SU-DHL-6 (cell line): Measurements from ENCODE around the gene ILF2.

Experiments used
- H2AFZ ChIP-seq: fragments of 200-600 bp; sonication (generic); 2 replicates; pipeline ENCODE4 v1.6.1; 2014; ENCODE audit warnings: low read depth, mild to moderate bottlenecking, moderate library complexity, mixed read lengths, antibody characterized with exemption, low read length; ENCODE audit not compliant: severe bottlenecking
- H3F3A ChIP-seq: fragments of 200-600 bp; shearing (Covaris generic); 2 replicates; pipeline ENCODE4 v1.6.0; 2016; ENCODE audit warnings: antibody characterized with exemption, mild to moderate bottlenecking; ENCODE audit not compliant: insufficient read depth
- H3K27ac ChIP-seq: fragments of 200-600 bp; sonication (generic); 2 replicates; pipeline ENCODE4 v1.5.1; 2016; ENCODE audit warnings: low read depth, mild to moderate bottlenecking, low read length, moderate library complexity, mixed read lengths
- H3K27me3 ChIP-seq: fragments of 200-600 bp; sonication (generic), shearing (Covaris generic); 2 replicates; pipeline ENCODE4 v1.6.0; 2014; ENCODE audit warnings: mild to moderate bottlenecking, low read length
- H3K36me3 ChIP-seq: fragments of 200-600 bp; sonication (generic); 2 replicates; pipeline ENCODE4 v1.6.1; 2014; ENCODE audit warnings: mild to moderate bottlenecking, low read length, mixed read lengths
- H3K4me2 ChIP-seq: fragments of 300-600, 200-600 bp; shearing (Covaris generic), sonication (generic); 2 replicates; pipeline ENCODE4 v1.6.0; 2014; ENCODE audit warnings: low read length, low read depth, mild to moderate bottlenecking; ENCODE audit not compliant: poor library complexity, severe bottlenecking
- H3K4me3 ChIP-seq: fragments of 200-600 bp; sonication (generic); 2 replicates; pipeline ENCODE4 v1.5.1; 2014; ENCODE audit warnings: antibody characterized with exemption, low read length, mild to moderate bottlenecking, mixed read lengths; ENCODE audit not compliant: insufficient read depth, poor library complexity, severe bottlenecking
- H3K79me2 ChIP-seq: fragments of 200-600 bp; sonication (generic); 2 replicates; pipeline ENCODE4 v1.6.1; 2014; ENCODE audit warnings: mild to moderate bottlenecking, low read length, moderate library complexity; ENCODE audit not compliant: insufficient read depth
- H3K9ac ChIP-seq: fragments of 200-600 bp; sonication (generic); 2 replicates; pipeline ENCODE4 v1.7.0; 2014; ENCODE audit warnings: mild to moderate bottlenecking, low read length
- H3K9me2 ChIP-seq: fragments of 200-600 bp; sonication (generic); replicated peaks from 2 replicates; pipeline ENCODE4 v1.6.1; 2014; ENCODE audit warnings: low read length; ENCODE audit not compliant: insufficient read depth
- H3K9me3 ChIP-seq: fragments of 200-600 bp; sonication (generic); 2 replicates; pipeline ENCODE4 v1.6.1; 2014; ENCODE audit warnings: low read length, mixed read lengths; ENCODE audit not compliant: insufficient read depth
- H4K20me1 ChIP-seq: fragments of 200-600 bp; sonication (generic); 2 replicates; pipeline ENCODE4 v1.6.1; 2014; ENCODE audit warnings: low read depth, mild to moderate bottlenecking, antibody characterized with exemption, low read length, moderate library complexity, mixed read lengths
- EZH2phosphoT487 ChIP-seq: fragments of 200-600 bp; sonication (generic), shearing (Covaris generic); conservative IDR thresholded peaks from 2 replicates; pipeline ENCODE4 v1.6.1; 2018; ENCODE audit warnings: mild to moderate bottlenecking, antibody characterized with exemption, low read length, moderate library complexity, mixed read lengths
- TF ChIP-seq, protein P1 (sequence below): fragments of 200-600 bp; sonication (generic); IDR thresholded peaks from one replicate; pipeline ENCODE4 v1.5.1; 2017; ENCODE audit warnings: antibody characterized with exemption, mild to moderate bottlenecking, low read length, moderate library complexity; ENCODE audit not compliant: insufficient read depth, poor library complexity, severe bottlenecking

ILF2 gene

GRCh38 chr1:153667439-153667838, 3.4 kb downstream of the ILF2 start:
- Histone ChIP-seq H3K9ac (no peak overlapping the region), H3K9me3 (no peaks in the 10 kb centered on the region), H3K4me2 (no peak overlapping the region), H3K4me3 (no peak overlapping the region), H3K9me2 (no peaks in the 10 kb centered on the region), H3F3A (peaks cover 27% of the 10 kb centered on the region), H3K27ac (no peak overlapping the region), H3K27me3 (no peaks in the 10 kb centered on the region), H3K79me2 (peaks cover 32% of the 10 kb centered on the region), H4K20me1 (no peaks in the 10 kb centered on the region), H3K36me3 (peaks cover 41% of the 10 kb centered on the region), H2AFZ (no peak overlapping the region)
- TF ChIP-seq, protein P1, sequence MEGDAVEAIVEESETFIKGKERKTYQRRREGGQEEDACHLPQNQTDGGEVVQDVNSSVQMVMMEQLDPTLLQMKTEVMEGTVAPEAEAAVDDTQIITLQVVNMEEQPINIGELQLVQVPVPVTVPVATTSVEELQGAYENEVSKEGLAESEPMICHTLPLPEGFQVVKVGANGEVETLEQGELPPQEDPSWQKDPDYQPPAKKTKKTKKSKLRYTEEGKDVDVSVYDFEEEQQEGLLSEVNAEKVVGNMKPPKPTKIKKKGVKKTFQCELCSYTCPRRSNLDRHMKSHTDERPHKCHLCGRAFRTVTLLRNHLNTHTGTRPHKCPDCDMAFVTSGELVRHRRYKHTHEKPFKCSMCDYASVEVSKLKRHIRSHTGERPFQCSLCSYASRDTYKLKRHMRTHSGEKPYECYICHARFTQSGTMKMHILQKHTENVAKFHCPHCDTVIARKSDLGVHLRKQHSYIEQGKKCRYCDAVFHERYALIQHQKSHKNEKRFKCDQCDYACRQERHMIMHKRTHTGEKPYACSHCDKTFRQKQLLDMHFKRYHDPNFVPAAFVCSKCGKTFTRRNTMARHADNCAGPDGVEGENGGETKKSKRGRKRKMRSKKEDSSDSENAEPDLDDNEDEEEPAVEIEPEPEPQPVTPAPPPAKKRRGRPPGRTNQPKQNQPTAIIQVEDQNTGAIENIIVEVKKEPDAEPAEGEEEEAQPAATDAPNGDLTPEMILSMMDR = no peak
- TF ChIP-seq EZH2phosphoT487 = no peak

DNA sequence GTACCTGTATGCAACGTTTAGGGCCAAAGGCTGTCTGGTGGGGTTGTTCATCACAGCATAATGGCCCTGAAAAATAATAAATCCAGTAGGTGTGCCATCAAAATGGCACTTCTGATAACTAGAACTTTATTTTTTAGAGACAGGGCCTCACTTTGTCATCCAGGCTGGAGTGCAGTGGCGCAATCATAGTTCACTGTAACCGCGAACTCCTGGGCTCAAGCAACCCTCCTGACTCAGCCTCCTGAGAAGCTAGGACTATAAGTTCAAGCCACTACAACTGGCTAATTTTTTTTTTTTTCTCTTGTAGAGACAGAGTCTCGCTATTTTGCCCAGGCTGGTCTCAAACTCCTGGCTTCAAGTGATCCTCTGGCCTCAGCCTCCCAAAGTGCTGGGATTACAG, 7.6 kb downstream of the ILF2 start:
- Histone ChIP-seq H4K20me1 (no peaks in the 10 kb centered on the region), H3K4me3 (no peak overlapping the region), H3K9me2 (no peaks in the 10 kb centered on the region), H3K9me3 (no peaks in the 10 kb centered on the region), H2AFZ (no peak overlapping the region), H3F3A (peaks cover 42% of the 10 kb centered on the region), H3K4me2 (no peak overlapping the region), H3K27me3 (no peaks in the 10 kb centered on the region), H3K27ac (no peak overlapping the region), H3K79me2 (peaks cover 19% of the 10 kb centered on the region), H3K9ac (no peak overlapping the region), H3K36me3 (peaks cover 48% of the 10 kb centered on the region)
- TF ChIP-seq, protein P1 = no peak
- no peak for TF ChIP-seq EZH2phosphoT487

DNA sequence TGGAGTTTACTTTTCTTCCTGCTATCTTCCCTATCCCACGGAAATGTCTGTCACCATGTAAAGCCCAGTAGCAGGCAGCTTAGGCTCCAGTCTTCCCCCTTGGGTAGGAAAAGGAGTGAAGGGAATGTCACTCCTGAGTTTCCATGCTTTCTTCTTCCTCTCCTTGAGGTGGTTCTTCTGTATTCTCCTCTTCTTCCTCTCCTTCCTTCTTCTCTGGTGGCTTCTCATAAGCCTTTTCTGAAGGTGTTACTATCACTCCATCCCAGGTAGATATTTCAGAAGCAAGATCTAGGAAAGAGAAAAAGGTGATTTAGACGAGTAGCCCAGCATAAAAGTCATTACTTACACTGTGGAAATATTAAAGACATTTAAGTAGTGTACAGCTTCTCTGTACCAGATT, 8.5 kb downstream of the ILF2 start:
- Histone ChIP-seq H3K4me3 (no peak overlapping the region), H3K36me3 (peaks cover 39% of the 10 kb centered on the region), H3K27ac (no peak overlapping the region), H4K20me1 (no peaks in the 10 kb centered on the region), H3K9me3 (no peaks in the 10 kb centered on the region), H3K79me2 (peaks cover 12% of the 10 kb centered on the region; the same call in 1 of the 2 replicates), H3K4me2 (no peak overlapping the region), H3K9me2 (no peaks in the 10 kb centered on the region), H3F3A (peaks cover 42% of the 10 kb centered on the region), H2AFZ (no peak overlapping the region), H3K27me3 (no peaks in the 10 kb centered on the region), H3K9ac (no peak overlapping the region)
- no peak for TF ChIP-seq EZH2phosphoT487
- TF ChIP-seq, protein P1 = no peak
